ENCODE results near the gene WWOX.

- TF ChIP-seq EP300 (IDR thresholded peaks at IDR 0.05) (no peak), CTCF (IDR thresholded peaks at IDR 0.05) (no peak), POLR2AphosphoS5 (IDR thresholded peaks at IDR 0.05) (no peak)
Observed at GRCh38 chr16:79165506-79165905, 1066.1 kb downstream of the WWOX start.

Measured in gastroesophageal sphincter (tissue), 3 donors.